ENCODE measurements around the gene KIF1B. TPM values are rescaled to one million over a fixed set of nuclear protein-coding genes. Genes with fewer than 3 reads are reported as not detected.

Gene KIF1B
- total RNA-seq, 1 donor from 2014 or later: 35.5 TPM

GRCh38 chr1:10316752-10317151 is 106.4 kb downstream of the KIF1B start:
- peaks cover 2% of the 10 kb centered on the region for H3K36me3 ChIP-seq
- no peak for TF ChIP-seq CTCF (IDR thresholded peaks at IDR 0.05)
- H3K27ac ChIP-seq: no peak overlapping the region
- DNase-seq (no peak), ATAC-seq (no peak)
- no peaks in the 10 kb centered on the region for H3K27me3 ChIP-seq
- intact Hi-C loops (cut with DNase I): no loop called here
- no peak overlapping the region for H3K4me3 ChIP-seq
- no peaks in the 10 kb centered on the region for H3K9me3 ChIP-seq
- no peaks in the 10 kb centered on the region for H3K4me1 ChIP-seq

GRCh38 chr1:10319750-10320149 is 109.4 kb downstream of the KIF1B start:
- no peak for TF ChIP-seq CTCF (IDR thresholded peaks at IDR 0.05)
- intact Hi-C loops (cut with DNase I): no loop called here
- Histone ChIP-seq H3K36me3 (peaks cover 21% of the 10 kb centered on the region), H3K4me3 (no peak overlapping the region), H3K4me1 (no peaks in the 10 kb centered on the region), H3K27ac (no peak overlapping the region), H3K9me3 (no peaks in the 10 kb centered on the region), H3K27me3 (no peaks in the 10 kb centered on the region)
- DNase-seq: no peak
- ATAC-seq: no peak

GRCh38 chr1:10320336-10320735 is 110.0 kb downstream of the KIF1B start:
- no peak for ATAC-seq
- Histone ChIP-seq H3K4me3 (no peak overlapping the region), H3K4me1 (no peaks in the 10 kb centered on the region), H3K9me3 (no peaks in the 10 kb centered on the region), H3K27ac (no peak overlapping the region), H3K27me3 (no peaks in the 10 kb centered on the region), H3K36me3 (peaks cover 27% of the 10 kb centered on the region)
- intact Hi-C loops (cut with DNase I): no loop called here
- DNase-seq: no peak
- TF ChIP-seq CTCF (IDR thresholded peaks at IDR 0.05): no peak

- no peak for TF ChIP-seq CTCF (IDR thresholded peaks at IDR 0.05)
- Histone ChIP-seq H3K27ac (no peak overlapping the region), H3K4me3 (no peak overlapping the region), H3K36me3 (peaks cover 45% of the 10 kb centered on the region), H3K27me3 (no peaks in the 10 kb centered on the region), H3K9me3 (no peaks in the 10 kb centered on the region), H3K4me1 (no peaks in the 10 kb centered on the region)
- intact Hi-C loops (cut with DNase I): no loop called here
- DNase-seq (no peak), ATAC-seq (no peak)
Measured at GRCh38 chr1:10322821-10323220, 112.5 kb downstream of the KIF1B start.

GRCh38 chr1:10324627-10325026 is 114.3 kb downstream of the KIF1B start:
- H3K4me3 ChIP-seq: no peak overlapping the region
- ATAC-seq (no peak), DNase-seq (no peak)
- no peaks in the 10 kb centered on the region for H3K9me3 ChIP-seq
- TF ChIP-seq CTCF (IDR thresholded peaks at IDR 0.05): no peak
- no peak overlapping the region for H3K27ac ChIP-seq
- intact Hi-C loops (cut with DNase I): no loop called here
- H3K27me3 ChIP-seq: no peaks in the 10 kb centered on the region
- peaks cover 53% of the 10 kb centered on the region for H3K36me3 ChIP-seq
- no peaks in the 10 kb centered on the region for H3K4me1 ChIP-seq

GRCh38 chr1:10325521-10325920 is 115.2 kb downstream of the KIF1B start:
- H3K27ac ChIP-seq: no peak overlapping the region
- no peak for TF ChIP-seq CTCF (IDR thresholded peaks at IDR 0.05)
- ATAC-seq (no peak), DNase-seq (no peak)
- H3K27me3 ChIP-seq: no peaks in the 10 kb centered on the region
- no peak overlapping the region for H3K4me3 ChIP-seq
- intact Hi-C loops (cut with DNase I): no loop called here
- peaks cover 53% of the 10 kb centered on the region for H3K36me3 ChIP-seq
- no peaks in the 10 kb centered on the region for H3K9me3 ChIP-seq
- H3K4me1 ChIP-seq: no peaks in the 10 kb centered on the region
